Activated naive CD4-positive, alpha-beta T cell treated with anti-CD3 and anti-CD28 coated beads, Interleukin-2, amount 50 U/mL, for 72 hours (primary cell): Measurements from ENCODE around the gene RGS10. TPM values are rescaled to one million over a fixed set of nuclear protein-coding genes. Genes with fewer than 3 reads are reported as not detected.

Experiments
- ATAC-seq, 2 donors: fragments of 150-1000 bp; cut with Tn5 transposase; 2 replicates each; pipeline ENCODE4 v1.10.0; 2021; ENCODE audit warnings: mild to moderate bottlenecking in 2 of 2, moderate library complexity in 2 of 2
- DNase-seq, 2 donors: peaks; one replicate each; pipeline ENCODE4 v3.0.0; 2021 to 2022; ENCODE audit warnings: low spot score in 2 of 2
- H3K27ac Mint-ChIP-seq, 2 donors: one replicate each; pipeline ENCODE4 v1.8.0; 2022; ENCODE audit warnings: mild to moderate bottlenecking in 2 of 2, mixed read lengths in 2 of 2
- H3K36me3 Mint-ChIP-seq, 2 donors: one replicate each; pipeline ENCODE4 v1.8.0; 2022; ENCODE audit warnings: mixed read lengths in 2 of 2
- H3K9me3 Mint-ChIP-seq, 2 donors: one replicate each; pipeline ENCODE4 v1.8.0; 2022; ENCODE audit warnings: mixed read lengths in 2 of 2
- total RNA-seq, 2 donors: library from RNA; stranded (reverse); gene quantifications; one replicate each; pipeline ENCODE4 v1.2.3, GENCODE V29; 2022

The RGS10 gene
- total RNA-seq, 2 donors from 2014 or later: 183 to 251 TPM

DNA sequence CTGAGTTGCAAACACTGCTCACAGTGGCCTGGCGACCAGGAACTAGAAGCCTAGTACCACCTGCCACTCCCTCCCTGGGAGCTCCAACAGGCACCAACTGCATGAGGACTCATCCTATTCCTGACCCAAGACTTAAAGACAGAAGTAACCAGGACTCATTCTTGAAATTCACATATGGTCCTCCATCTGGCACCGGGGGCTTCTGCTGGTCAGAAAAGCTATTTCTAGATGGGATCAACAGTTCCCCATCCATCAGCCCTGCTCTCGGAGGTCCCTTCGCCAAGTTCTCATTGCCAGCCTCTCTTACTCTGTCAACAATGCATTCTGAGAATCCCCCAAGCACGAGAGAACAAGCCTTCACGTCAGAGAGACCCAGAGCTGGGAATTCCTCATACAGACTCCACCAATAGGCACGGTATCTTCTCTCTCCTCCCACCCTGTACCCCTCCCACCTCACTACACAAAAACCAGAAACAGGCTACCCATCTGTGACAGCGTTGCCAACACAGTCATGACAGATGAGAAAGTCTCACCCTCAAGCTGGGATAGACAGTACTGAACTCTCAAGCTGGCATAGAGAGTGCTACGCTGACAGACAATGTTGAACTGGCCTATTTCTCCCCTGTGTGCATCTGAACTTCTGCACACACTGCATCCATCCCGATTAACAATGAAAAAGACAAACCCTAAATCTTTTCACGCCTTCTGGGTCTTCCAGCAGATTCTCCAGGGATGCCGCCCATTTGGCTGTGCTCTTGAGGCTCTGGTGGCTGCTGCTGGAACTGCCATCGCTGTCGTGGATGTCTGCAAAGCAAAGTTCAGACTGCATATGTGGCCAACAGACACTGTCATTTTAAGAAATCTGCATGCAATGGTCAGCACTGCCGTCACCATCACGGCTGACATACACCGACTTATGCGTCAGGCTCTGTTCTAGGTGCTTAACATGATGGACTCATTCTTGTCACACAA, 15.6 kb downstream of the RGS10 start:
- peak in 1 of 2 donors; percentile 32 for ATAC-seq
- H3K36me3 Mint-ChIP-seq: peaks cover 9 to 39% of the 10 kb centered on the region in 2 donors
- H3K9me3 Mint-ChIP-seq: no peaks in the 10 kb centered on the region
- DNase-seq: no peak
- peak overlapping the region in 1 of 2 donors; percentile 81 for H3K27ac Mint-ChIP-seq

DNA sequence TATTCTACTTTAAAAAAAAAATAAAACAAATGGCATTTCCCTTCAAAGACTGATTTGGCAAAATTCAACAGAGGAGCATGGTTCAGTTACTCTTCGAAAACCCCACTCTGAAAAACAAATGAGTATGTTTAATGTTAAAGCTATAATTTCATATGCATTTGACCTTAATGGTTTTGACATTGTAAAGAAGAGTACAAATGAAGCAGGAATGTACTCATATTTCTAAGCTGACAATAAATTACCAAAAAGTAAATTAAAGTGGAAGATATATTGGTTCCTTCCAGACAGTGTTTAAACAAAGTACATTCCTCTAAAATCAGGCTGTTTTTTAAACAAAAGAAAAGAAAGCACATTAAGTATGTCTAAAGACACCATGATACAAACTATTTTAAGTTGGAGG, 16.4 kb downstream of the RGS10 start:
- Mint-ChIP-seq H3K36me3 (peaks cover 14 to 43% of the 10 kb centered on the region in 2 donors), H3K27ac (peak overlapping the region in 1 of 2 donors; percentile 88)
- ATAC-seq: no peak

DNA sequence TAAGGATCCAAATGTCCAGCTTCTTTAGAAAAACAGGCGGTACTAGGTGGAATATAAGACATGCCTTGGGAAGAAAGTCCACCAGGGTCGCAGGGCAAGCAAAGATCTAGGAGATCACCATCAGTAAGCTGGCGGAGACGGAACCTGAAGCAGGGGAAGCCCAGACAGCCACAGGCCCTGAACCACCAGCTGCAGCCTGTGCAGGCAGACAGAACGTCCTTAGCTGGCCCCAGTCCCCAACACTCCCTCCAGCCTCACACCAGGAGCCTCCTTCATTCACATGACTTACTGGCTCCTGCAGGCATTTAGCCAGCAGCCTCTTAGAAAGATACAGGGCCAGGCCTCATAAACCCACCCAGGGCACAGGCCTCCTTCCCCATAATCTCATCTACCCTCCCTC, 17.4 kb downstream of the RGS10 start:
- peaks cover 18 to 44% of the 10 kb centered on the region in 2 donors for H3K36me3 Mint-ChIP-seq
- DNase-seq (no peak), ATAC-seq (no peak)
- H3K27ac Mint-ChIP-seq: peak overlapping the region in 1 of 2 donors; percentile 88
- no peaks in the 10 kb centered on the region for H3K9me3 Mint-ChIP-seq

More for the DNA sequence above, 16.4 kb downstream of the RGS10 start:
- H3K9me3 Mint-ChIP-seq: no peaks in the 10 kb centered on the region
- no peak for DNase-seq

DNA sequence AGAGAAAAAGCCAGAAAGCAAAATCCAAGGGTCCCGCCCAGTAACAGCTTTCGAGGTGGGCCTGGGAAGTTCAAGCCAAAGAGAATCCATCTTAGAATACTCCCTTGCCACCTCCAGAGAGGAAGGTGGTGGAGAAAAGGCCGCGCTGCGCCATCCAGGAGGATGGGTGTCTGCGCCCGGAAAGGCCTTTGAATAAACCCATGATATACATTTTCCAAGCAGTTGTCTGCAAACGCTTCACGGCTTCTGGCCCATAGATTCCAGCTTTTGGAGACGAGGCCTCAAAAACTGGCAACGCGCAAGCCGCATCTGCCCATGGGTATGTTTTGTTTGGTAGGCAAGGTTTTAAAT, 17.8 kb downstream of the RGS10 start:
- Mint-ChIP-seq H3K27ac (peak overlapping the region in 1 of 2 donors; percentile 19), H3K36me3 (peaks cover 23 to 44% of the 10 kb centered on the region in 2 donors), H3K9me3 (no peaks in the 10 kb centered on the region)
- no peak for DNase-seq
- ATAC-seq: no peak

DNA sequence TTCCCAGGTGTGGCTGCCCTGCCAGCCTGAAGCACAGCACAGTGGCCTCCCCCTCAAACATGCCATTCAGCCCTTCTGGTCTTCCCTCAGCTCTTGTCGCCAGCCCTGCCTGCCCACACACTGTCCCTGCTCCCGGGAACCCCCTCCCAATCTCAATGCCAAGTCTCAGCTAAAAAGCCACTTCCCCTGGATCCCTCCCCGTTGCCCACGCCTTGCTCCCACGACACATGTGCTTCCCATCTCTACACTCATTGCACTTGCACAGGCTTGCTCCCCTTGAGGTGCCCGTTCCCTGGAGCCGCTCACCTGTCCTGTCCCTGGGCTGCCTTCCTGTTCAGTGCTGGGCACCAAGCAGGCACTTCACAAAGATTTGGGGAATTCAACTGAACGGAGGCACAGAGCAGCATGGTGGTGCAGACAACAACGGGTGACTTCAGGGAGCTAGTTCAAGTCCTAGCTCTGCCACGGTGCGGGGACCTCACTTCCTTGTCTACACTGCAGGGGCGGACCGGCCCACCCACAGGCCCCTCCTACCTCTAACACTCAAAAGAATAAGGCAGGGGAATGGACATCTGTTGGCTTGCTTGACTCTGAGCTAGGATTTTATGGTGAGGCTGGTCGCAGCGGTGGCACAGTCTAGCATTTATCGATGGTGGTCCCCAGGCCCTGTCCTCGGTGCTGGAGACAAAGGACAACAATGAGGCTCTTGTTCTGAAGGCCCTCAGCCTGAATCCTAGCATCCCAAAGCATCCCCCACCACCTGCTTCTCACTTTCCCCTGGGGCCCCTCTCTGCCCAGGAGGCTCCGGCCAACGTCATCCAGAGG, 18.4 kb downstream of the RGS10 start:
- Mint-ChIP-seq H3K36me3 (peaks cover 23 to 40% of the 10 kb centered on the region in 2 donors), H3K9me3 (no peaks in the 10 kb centered on the region), H3K27ac (peak overlapping the region; percentile 19 to 90)
- DNase-seq (no peak), ATAC-seq (no peak)

DNA sequence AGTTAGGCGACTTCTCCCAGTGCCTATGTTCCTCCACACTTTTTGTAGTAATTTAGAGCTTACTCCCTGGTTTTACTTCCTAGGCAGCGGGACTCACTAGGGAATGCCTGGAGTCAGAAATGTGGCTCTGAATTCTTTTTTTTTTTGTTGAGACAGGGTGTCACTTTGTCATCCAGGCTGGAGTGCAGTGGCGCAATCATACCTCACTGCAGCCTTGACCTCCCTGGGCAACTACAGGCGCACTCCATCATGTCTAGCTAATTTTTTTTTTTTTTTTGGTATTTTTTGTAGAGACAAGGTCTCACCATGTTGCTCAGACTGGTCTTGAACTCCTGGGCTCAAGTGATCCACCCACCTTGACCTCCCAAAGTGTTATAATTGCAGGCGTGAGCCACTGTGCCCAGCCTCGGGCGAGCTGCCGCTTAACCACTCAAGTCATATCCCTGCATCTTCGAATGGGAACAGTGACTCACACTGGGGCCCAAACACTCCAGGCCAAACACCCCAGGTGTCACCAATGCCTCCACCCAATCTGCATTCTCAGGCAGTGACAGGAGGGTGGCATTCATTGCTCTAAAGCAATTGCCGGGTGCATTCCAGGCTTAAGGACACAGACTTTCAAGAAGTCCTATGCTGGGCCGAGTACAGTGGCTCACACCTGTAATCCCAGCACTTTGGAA, 19.6 kb downstream of the RGS10 start:
- ATAC-seq (peak; percentile 61 to 81), DNase-seq (no peak)
- peak overlapping the region in 1 of 2 donors; percentile 19 for H3K27ac Mint-ChIP-seq
- H3K9me3 Mint-ChIP-seq: no peaks in the 10 kb centered on the region
- H3K36me3 Mint-ChIP-seq: peaks cover 23 to 50% of the 10 kb centered on the region in 2 donors

DNA sequence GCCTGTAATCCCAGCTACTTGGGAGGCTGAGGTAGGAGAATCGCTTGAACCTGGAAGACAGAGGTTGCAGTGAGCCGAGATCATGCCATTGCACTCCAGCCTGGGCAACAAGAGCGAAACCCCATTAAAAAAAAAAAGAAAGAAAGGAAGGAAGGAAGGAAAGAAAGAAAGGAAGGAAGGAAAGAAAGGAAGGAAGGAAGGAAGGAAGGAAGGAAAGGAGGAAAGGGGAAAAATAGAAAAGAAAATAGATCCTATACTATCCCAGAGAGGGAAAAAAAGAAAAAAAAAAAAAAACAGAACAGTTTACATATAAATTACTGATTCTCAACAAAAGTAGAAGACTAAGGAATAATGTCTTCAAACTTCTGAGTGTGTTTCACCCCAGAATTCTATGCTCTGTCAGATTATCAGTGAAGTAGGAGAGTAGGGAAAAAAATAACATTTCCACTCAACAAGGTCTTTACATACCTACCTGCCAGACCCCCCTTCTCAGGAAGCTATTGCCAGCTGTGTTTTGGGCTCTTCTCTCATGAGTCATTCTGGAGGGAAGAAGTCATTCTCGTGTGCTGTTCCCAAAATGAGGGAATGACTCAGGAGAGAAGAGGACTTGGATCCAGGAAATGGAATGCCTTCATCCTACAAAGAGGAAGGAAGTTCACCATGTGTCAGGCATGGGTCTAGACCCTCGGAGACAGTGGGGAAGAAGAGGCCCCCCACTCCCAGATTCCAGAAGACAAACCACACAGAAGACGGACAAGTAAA, 20.9 kb downstream of the RGS10 start:
- no peaks in the 10 kb centered on the region for H3K9me3 Mint-ChIP-seq
- H3K27ac Mint-ChIP-seq: peak overlapping the region in 1 of 2 donors; percentile 19
- DNase-seq: no peak
- peaks cover 23 to 50% of the 10 kb centered on the region in 2 donors for H3K36me3 Mint-ChIP-seq
- ATAC-seq: no peak

DNA sequence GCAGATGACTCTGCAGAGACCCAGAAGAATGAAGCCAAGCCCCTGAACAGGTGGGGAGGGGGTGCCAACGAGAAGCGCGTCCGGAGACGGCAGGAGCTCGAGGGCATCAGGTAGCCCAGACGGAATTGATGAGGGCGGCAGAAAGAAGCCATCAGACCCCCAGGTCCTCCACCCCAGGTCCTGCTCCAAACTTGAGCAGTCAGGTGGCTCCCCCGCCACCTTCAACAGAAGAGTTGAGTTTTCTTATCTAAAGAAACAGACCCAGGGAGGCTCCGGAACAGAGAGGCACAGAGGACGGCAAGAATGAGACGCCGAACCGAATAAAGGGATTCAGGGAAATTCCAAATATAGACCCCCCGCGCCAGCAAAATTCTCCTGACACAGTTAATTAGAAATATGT, 22.2 kb downstream of the RGS10 start:
- H3K36me3 Mint-ChIP-seq: peaks cover 25 to 45% of the 10 kb centered on the region in 2 donors
- ATAC-seq: no peak
- DNase-seq: no peak
- no peaks in the 10 kb centered on the region for H3K9me3 Mint-ChIP-seq
- peak overlapping the region; percentile 45 to 94 for H3K27ac Mint-ChIP-seq

DNA sequence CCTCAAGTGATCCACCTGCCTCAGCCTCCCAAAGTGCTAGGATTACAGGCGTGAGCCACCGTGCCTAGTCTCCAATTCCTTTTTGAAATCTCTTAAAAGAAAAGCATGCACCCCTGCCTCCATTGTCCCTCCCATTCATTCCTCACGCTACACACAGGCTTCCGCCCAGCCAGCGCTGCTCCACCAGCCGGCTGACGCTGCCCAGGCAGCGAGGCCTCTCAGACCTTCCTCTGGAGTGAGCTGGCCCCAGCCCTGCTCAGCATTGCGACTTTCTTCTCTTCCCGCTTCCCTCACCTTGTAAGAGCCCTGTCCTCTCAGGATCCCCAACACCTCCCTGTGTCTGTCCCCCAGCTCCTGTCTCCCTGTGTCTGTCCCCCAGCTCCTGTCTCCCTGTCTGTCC, 23.6 kb downstream of the RGS10 start:
- no peak for ATAC-seq
- DNase-seq: no peak
- peaks cover 24 to 42% of the 10 kb centered on the region in 2 donors for H3K36me3 Mint-ChIP-seq
- peak overlapping the region; percentile 94 to 95 for H3K27ac Mint-ChIP-seq
- no peaks in the 10 kb centered on the region for H3K9me3 Mint-ChIP-seq

DNA sequence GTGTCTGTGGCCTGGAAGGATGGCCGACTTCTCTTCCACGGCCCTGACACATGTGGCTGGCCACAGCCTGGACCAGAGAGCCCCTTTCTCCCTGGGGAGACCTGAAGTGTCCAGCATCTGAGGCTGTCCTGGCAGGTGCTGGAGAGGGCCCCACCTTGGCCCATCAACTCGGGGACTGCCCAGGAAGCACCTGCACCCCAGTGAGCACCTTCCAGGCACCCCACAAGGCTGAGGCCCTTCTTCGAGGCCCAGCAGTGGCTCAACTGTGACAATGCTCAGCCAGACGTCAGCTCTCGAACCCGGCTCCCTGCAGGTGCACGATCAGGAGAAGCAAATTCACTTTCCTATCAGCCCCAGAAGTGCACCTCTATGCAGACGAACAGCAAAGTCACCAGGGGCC, 24.3 kb downstream of the RGS10 start:
- Mint-ChIP-seq H3K9me3 (no peaks in the 10 kb centered on the region), H3K27ac (peak overlapping the region; percentile 94 to 95), H3K36me3 (peaks cover 28 to 45% of the 10 kb centered on the region in 2 donors)
- ATAC-seq (peak in 1 of 2 donors; percentile 6), DNase-seq (no peak)

DNA sequence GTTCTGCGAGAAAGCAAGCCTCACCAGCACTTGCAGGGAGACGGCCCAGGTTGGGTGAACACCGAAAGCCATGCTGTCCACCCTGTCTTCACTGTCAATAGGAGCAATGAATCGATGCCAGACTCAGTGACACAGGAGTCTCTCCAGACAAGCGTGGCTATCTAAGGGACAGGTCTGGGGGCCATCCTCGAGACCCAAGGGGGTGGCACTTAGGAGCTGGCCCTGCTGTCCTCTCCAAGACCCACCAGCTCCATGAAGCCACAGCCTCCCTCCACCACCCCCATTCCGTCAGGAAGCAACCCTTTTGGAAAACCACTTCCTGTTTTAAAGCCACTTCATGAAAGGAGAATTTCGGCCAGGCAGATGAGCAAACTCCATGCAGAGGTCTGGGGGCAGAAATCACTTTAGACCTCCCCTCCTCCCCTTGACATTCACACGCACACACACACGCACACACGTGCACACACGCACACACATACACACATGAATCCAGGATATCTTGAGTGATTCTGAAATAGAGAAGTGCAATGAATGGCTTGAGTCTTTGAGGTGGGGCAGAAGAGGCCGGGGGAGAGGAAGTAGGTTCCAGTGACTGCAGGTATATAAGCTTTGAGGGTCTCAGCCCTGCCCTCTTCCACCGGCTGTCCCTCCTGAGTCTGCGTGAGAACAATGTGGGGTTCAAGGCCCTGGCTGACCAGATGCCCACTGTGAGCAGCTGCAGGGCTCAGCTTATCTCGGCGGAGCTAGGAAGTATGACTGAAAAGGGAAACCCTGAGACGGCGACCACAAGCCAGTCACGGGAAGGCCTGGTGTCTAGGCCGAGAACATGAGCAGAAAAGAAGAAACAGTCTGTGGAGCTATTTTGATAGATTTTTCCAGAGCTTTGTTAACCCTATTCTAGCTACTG, 25.0 kb downstream of the RGS10 start:
- peak overlapping the region; percentile 94 to 95 for H3K27ac Mint-ChIP-seq
- H3K9me3 Mint-ChIP-seq: no peaks in the 10 kb centered on the region
- DNase-seq (peak; percentile 57 to 74), ATAC-seq (peak; percentile 69 to 74)
- peaks cover 28 to 39% of the 10 kb centered on the region in 2 donors for H3K36me3 Mint-ChIP-seq

DNA sequence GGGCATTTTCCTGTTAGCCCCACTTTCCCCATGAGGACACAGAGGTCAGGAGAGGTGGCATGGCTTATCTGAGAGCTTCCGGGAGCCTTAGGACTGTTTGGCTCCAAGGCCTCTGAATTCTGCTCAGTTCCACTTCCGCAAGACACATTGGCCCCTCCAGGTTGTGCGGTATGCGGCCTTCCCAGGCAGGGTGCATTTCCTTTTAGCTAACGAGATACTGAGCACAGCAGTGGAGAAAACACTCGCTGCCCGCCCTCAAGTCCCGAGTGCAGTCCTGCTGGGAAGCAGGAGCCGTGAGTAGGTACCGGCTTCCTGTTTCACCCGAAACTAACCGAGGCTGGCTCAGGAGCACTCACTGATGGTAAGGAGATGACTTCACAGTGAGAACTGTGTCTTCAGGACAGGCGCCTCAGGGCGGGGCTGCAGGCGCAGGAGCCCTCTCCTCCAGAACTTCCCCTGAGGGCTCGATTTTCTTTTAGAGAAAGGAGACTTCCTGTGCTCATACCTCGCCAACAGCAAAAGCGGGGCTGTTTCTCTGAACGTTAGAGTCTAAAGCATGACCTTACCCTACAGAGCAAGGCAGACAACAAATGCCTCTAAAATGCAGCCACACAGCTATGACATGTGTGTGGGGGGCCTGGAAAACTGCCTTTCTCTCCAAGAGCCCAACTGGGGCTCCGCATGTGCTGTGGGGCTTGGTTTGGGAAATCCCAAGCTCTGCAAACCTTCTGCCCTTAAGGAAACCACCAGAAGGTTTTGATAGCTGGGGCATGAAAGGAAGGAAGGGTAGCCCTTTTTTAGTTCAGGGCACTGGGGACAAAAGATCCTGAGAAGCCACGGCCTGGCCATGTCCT, 25.9 kb downstream of the RGS10 start:
- H3K9me3 Mint-ChIP-seq: no peaks in the 10 kb centered on the region
- DNase-seq: peak; percentile 70 to 84
- ATAC-seq: peak; percentile 86 to 87
- peak overlapping the region; percentile 94 to 95 for H3K27ac Mint-ChIP-seq
- peaks cover 27 to 35% of the 10 kb centered on the region in 2 donors for H3K36me3 Mint-ChIP-seq

DNA sequence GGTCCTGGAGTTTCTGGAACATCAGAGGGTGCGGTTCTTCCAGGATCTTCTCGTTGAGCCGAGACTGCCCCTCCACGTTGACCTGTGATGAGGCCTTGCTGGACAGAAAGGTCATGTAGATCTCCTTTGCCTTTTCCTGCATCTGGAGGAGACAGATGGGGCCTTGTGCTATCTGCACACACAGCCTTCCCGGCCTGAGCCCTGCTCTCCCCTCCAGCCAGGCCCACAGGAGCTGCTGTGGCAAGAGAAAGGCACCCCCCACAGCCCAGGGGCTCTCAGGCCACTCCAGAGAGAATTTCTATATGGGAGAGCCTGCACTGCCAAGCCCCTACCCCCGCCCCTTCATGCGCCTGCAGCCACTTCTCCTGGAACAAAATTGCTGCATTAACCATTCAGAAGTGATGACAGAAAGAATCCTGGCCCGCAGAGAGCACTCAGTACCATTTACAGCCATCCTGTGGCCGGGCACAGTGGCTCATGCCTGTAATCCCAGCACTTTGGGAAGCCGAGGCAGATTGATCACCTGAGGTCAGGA, 26.9 kb downstream of the RGS10 start:
- Mint-ChIP-seq H3K36me3 (peaks cover 25 to 39% of the 10 kb centered on the region in 2 donors), H3K27ac (peak overlapping the region; percentile 94 to 95), H3K9me3 (no peaks in the 10 kb centered on the region)
- ATAC-seq (no peak), DNase-seq (no peak)

DNA sequence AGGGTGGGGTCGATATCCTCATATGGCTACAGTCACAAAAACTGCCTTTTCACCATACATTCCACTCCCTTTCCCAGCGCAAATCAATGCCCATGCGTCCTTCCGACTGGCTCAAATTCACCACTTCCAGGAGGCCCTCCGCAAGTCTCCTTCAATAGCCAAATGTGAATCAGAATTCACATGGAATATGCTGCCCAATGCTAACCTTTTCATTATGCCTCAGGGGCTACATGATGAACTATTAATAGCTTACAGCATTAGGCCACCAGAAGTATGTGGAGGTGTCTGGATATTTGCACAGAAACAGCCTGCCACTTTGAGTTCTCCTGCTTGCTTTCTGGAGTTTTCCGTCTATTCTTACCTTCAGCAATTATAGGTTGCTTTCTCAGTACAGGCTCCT, 27.7 kb downstream of the RGS10 start:
- Mint-ChIP-seq H3K36me3 (peaks cover 24 to 46% of the 10 kb centered on the region in 2 donors), H3K9me3 (no peaks in the 10 kb centered on the region), H3K27ac (peak overlapping the region in 1 of 2 donors; percentile 79)
- no peak for ATAC-seq
- DNase-seq: no peak
